HepG2 (cell line): ENCODE measurements around the gene GTPBP6. TPM values are rescaled to one million over a fixed set of nuclear protein-coding genes. Genes with fewer than 3 reads are reported as not detected.

Experiments
- CCAR2 ChIP-seq: fragments of 200-400 bp; formaldehyde crosslinking; optimal IDR thresholded peaks from 2 replicates; pipeline ENCODE3; 2018; ENCODE audit warnings: low read depth, mild to moderate bottlenecking, low read length, moderate library complexity
- ETV6 ChIP-seq: sonication (generic); formaldehyde crosslinking; conservative IDR thresholded peaks from 2 replicates; pipeline ENCODE4 v1.4.0; 2020; ENCODE audit warnings: missing genetic modification reagents
- GMEB2 ChIP-seq: IDR thresholded peaks from 2 replicates; pipeline ENCODE4 v1.6.1; 2016; ENCODE audit warnings: missing biosample characterization, missing genetic modification reagents, low read depth
- HNF1A ChIP-seq, 2 experiments: sonication (generic) in 1 of 2; formaldehyde crosslinking in 1 of 2; IDR thresholded peaks; 2 replicates each; pipeline versions ENCODE4 v1.4.0 to v1.6.1; 2016 to 2020; ENCODE audit warnings: borderline replicate concordance in 1 of 2, low read depth in 1 of 2, mild to moderate bottlenecking in 1 of 2, missing genetic modification reagents in 1 of 2
- MBD4 ChIP-seq: IDR thresholded peaks from 2 replicates; pipeline ENCODE4 v1.6.1; 2012; ENCODE audit warnings: low read length, inconsistent platforms, borderline replicate concordance
- NCOR1 ChIP-seq: fragments of 200-600 bp; sonication (generic); IDR thresholded peaks from 2 replicates; pipeline ENCODE4 v1.7.0; 2017; ENCODE audit warnings: antibody characterized with exemption, low read length, borderline replicate concordance
- PAXIP1 ChIP-seq: sonication (generic); formaldehyde crosslinking; conservative IDR thresholded peaks from 2 replicates; pipeline ENCODE4 v1.4.0; 2020; ENCODE audit warnings: mild to moderate bottlenecking, missing genetic modification reagents, moderate library complexity
- PHB2 ChIP-seq: fragments of 450-650 bp; IDR thresholded peaks from 2 replicates; pipeline ENCODE4 v1.6.1; 2018; ENCODE audit not compliant: partially characterized antibody
- RXRA ChIP-seq: sonication (generic); formaldehyde crosslinking; IDR thresholded peaks from 2 replicates; pipeline ENCODE4 v1.5.1; 2020; ENCODE audit warnings: missing genetic modification reagents
- SAP130 ChIP-seq: IDR thresholded peaks from 2 replicates; pipeline ENCODE4 v1.6.1; 2016; ENCODE audit warnings: low read depth
- SKIL ChIP-seq: sonication (generic); formaldehyde crosslinking; IDR thresholded peaks from 2 replicates; pipeline ENCODE4 v1.8.0; 2022; ENCODE audit warnings: missing genetic modification reagents, mild to moderate bottlenecking, moderate library complexity, borderline replicate concordance
- TERF1 ChIP-seq: sonication (generic); formaldehyde crosslinking; IDR thresholded peaks from 2 replicates; pipeline ENCODE4 v1.8.0; 2022; ENCODE audit warnings: mild to moderate bottlenecking, missing genetic modification reagents, moderate library complexity
- XRCC5 ChIP-seq: fragments of 200-400 bp; formaldehyde crosslinking; optimal IDR thresholded peaks from 2 replicates; pipeline ENCODE3; 2017; ENCODE audit warnings: mild to moderate bottlenecking, low read length
- ZFY ChIP-seq: sonication (generic); formaldehyde crosslinking; IDR thresholded peaks from 2 replicates; pipeline ENCODE4 v1.4.0; 2020; ENCODE audit warnings: missing genetic modification reagents
- polyA plus RNA-seq, 8 experiments: library from polyadenylated mRNA; depleted of rRNA in 3 of 8; stranded (reverse) in 7 of 8; unstranded in 1 of 8; fragments of >200 nt; fragmentation: Illumina TruSeq in 4 of 8; extraction: Trizol in 4 of 8; gene quantifications; 2 replicates each; pipeline versions ENCODE4 v1.2.1 to v1.2.3, GENCODE V29; 2011 to 2016; ENCODE audit warnings: low read depth in 4 of 8, missing spikeins in 1 of 8, mixed read lengths in 1 of 8; ENCODE audit not compliant: insufficient read depth in 1 of 8
- total RNA-seq, 5 experiments: library from RNA; depleted of rRNA; stranded (reverse); fragments of >200 nt; fragmentation: Illumina TruSeq; extraction: Trizol; gene quantifications; 2 replicates each; pipeline ENCODE4 v1.2.3, GENCODE V29; 2016; ENCODE audit warnings: low read depth in 1 of 5

GTPBP6 gene
- total and polyA plus RNA-seq, 2 of the 13 experiments (the other 11 are each of a cell fraction or from before 2014, with no cell fraction given) = 20.2 to 39.6 TPM

GRCh38 chrX:264634-265455, 53.8 kb downstream of the GTPBP6 start (continued):
- TF ChIP-seq HNF1A (IDR thresholded peaks at IDR 0.05; ENCODE audit: low read depth) = no peak
- TF ChIP-seq HNF1A (CRISPR knock-in tag; IDR thresholded peaks at IDR 0.05; ENCODE audit: borderline replicate concordance) = peak; percentile 43; the same call in 1 of the 2 replicates
- no peak for TF ChIP-seq SKIL
- no peak for TF ChIP-seq TERF1 (CRISPR knock-in tag)
- peak; percentile 23; the same call in 1 of the 2 replicates for TF ChIP-seq NCOR1
- TF ChIP-seq PAXIP1 = peak; percentile 23; the same call in 1 of the 2 replicates
- TF ChIP-seq ZFY = no peak
- peak; percentile 54; the same call in 1 of the 2 replicates for TF ChIP-seq RXRA (CRISPR knock-in tag)
- TF ChIP-seq XRCC5 = no peak
- TF ChIP-seq PHB2 = no peak
- no peak for TF ChIP-seq CCAR2
- no peak for TF ChIP-seq ETV6 (CRISPR knock-in tag)
- TF ChIP-seq SAP130 = peak; percentile 50; the same call in 1 of the 2 replicates
- TF ChIP-seq MBD4 = no peak
- TF ChIP-seq GMEB2 (CRISPR knock-in tag) = no peak
